ENCODE measurements around the gene ZNF784.
A peak's percentile ranks its signal among the peaks of the same experiment; 100 is the strongest.
"Not testable (repeated sequence)": the region's sequence is repeated elsewhere in the genome, so short reads cannot be mapped to it uniquely, and the experiment has no call there.

The ZNF784 gene

DNA sequence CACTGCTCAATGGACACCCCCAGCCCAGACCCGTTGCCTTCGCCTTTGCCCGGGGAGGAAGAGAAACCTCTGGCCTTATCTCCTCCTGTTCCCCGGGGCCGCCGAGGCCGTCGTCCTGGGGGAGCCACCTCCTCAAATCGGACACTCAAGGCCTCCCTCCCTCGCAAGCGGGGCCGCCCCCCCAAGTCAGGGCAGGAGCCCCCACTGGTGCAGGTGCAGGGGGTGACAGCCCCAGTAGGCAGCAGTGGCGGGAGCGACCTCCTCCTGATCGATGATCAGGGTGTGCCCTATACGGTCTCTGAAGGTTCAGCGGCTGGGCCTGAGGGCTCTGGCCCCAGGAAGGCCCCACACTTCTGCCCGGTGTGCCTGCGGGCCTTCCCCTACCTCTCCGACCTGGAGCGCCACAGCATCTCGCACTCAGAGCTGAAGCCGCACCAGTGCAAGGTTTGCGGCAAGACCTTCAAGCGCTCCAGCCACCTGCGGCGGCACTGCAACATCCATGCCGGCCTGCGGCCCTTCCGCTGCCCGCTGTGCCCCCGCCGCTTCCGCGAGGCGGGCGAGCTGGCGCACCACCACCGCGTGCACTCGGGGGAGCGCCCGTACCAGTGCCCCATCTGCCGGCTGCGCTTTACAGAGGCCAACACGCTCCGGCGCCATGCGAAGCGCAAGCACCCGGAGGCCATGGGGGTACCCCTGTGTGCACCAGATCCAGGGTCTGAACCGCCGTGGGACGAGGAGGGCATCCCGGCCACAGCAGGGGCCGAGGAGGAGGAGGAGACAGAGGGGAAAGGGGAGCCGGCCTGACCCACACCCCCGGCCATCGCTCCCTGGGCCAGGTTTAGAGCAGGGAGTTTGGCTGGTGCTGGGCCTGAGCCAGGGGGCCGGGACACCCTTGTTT, 22.0 kb downstream of the ZNF784 start:
- no peak for DNase-seq

DNA sequence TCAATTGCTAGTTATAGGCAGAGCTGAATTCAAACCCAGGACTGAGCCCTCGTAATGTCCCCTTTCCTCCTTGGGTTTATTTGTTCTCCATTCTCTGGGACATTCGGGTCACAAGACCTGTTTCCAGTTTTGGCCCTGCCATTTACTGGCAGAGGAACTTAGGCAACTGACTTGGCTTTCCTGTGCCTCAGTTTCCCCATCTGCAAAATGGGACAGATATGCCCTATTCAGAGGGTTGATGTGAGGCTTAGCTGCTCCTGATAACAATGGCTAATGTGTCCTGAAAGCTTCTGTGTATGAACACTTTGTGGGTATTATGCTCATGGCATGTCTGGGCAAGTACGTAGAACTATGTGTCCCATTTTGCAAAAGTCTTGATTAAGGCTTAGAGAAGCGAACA, 23.3 kb downstream of the ZNF784 start:
- DNase-seq = peak in 3 of 14 donors; percentile 13 to 33 (median 20)

DNA sequence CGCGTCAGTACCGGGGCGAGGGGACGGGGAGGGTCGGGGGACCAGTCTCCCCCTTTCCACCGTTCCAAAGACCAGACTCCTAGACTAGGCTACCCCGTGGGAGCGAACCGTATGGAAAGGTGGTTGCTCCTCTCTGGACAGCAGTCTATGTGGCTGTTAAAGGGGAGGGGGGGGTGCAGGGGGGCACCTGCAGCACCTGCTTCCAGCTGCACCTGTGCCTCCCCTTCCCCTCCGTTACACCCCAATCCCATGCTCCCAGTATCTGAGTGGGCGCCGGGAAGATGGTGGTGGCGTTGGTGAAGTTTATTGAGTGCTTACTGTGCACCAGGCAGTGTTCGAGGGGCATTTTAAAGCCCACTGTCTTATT, 23.7 kb downstream of the ZNF784 start:
- DNase-seq = peak in 2 of 14 donors; percentile 48 to 55

DNA sequence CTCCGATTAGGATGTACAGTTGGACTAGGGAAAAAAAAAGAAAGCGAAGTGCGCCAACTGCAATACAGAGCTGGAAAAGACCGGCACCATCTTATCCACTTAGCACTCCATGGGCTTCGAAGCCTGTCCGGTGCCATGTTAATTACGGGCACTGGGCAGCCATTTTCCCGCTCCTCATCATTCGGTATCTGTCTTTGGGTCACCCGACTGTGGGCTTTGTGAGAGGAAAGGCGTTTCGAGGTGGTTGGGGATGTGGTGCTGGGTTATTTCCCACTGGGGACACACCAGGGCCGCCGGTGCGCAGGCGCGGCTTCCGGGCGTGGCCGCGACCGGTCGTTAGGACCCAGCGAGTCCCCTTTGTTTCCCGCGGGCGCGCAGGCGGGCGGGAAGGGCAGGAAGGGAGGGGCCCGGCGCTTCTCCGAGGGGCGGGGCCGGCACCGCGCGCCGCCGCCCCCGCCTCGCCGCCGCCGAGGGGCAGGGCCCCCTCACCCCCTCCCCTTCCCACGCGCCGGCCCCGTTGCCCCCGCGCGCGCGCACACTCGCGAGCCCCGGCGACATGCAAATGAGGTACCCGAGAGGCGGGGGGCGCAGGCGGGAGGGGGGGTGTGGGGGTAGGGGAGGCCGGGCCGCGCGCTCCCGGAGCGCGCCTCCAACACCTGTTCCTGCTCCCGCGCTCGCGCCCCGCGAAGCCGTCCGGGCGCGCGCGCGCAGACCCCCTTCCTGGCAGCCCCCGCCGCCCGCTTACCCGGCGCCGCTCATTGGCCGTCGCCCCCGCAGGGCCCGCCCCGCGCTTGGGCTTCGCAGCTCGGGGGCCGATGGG, 24.3 kb downstream of the ZNF784 start, which contains the start of gene ZNF524:
Gene ZNF524 (plus strand): TSS at position 447 of the 820 bp plus-strand sequence. CDS start 1,825 bp downstream, outside the sequence.
- DNase-seq = peak; percentile 67 to 99 (median 96)

DNA sequence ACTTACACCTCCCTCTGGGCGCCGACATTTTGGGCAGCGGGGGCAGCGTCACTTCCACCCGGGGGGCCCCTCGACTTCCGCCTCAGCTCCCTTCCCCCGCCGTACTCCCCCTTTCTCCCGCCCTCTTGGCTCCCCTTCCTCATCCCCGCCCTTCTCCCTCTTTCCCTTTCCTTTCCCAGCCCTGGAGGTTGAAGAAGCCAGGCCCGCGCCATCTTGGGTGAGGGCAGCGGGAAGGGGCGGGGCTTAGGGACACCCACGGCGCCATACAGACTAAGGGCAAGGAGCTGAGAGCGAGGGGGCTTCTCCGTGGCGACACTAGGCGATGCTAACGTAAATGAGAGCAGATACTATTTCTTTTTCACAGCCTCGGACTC, 24.9 kb downstream of the ZNF784 start, which contains the start of gene FIZ1:
Gene FIZ1 (minus strand): TSS at position 50 of the 374 bp plus-strand sequence. CDS start 1,652 bp downstream, outside the sequence.
- peak; percentile 87 to 99 (median 98) for DNase-seq

DNA sequence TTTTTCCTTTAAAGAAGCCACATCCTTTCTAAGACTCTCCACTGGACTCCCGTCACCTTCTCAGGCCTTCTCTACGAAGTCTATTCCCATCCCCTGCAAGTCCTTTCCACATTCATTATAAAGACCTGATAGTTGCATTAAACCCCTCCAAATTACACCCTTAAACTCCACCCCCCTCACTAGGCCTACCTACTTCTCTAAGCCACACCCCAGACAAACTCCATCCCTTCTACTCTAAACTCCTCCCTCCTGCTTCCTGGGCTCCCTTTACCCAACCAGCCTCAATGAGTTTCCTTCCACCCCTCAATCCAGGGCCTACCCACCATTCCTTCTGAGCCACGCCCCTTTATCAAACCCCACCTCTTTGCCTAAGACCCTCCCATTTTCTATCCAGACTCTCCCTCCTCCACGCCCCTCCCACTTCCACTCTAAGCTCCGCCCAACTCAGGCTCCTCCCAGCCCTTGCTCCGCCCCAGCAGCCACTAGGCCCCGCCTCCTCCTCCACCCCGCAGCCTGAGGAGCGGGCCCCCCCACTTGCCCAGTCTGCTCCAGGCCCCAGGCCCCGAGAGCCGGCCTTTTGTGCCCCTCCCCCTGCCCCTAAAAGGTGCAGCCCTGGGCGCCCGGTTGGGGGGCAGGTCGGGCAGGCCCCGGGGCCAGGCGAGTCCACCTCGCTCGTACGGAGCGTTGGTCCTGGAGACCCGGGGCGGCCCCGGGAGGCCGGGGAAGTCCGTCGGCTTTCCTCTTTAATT, 25.5 kb downstream of the ZNF784 start:
- DNase-seq = peak; percentile 40 to 97 (median 94)

DNA sequence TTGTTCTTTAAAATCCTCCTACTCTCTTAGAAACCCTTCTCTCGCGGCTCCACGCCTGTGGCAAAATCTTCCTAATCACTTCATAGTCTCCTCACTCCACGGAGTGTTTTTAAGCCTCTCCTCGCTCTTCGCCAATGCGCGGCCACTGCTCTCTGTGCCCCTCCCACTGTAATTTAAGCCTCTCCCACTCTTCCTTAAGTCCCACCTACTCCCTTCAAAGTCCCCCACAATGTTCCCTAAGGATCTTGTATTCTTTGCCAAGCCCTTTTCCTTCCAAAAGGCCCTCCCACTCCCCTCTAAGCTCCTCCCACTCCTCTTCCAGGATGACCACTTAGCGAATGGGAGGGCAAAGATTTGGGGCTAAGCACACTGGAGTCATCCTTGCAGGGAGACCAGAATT, 26.3 kb downstream of the ZNF784 start:
- no peak for DNase-seq

DNA sequence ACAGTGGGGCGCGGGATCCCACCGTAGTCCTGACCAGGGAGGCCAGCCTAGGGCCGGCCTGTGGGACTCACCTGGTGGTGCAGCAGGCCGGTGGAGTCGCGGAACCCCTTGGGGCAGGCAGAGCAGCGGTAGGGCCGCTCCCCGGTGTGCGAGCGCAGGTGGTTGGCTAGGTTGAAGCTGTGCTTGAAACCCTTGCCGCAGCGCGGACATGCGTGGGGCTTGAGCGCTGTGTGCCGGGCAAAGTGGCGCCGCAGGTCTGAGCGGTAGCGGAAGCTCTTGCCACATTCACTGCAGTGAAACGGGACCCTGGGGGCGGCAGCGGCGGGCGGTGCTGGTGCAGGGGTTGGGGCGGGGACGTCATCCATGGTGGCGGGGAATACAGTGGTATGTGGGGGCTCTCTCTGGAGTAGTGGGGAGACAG, 26.9 kb downstream of the ZNF784 start:
- DNase-seq = no peak

DNA sequence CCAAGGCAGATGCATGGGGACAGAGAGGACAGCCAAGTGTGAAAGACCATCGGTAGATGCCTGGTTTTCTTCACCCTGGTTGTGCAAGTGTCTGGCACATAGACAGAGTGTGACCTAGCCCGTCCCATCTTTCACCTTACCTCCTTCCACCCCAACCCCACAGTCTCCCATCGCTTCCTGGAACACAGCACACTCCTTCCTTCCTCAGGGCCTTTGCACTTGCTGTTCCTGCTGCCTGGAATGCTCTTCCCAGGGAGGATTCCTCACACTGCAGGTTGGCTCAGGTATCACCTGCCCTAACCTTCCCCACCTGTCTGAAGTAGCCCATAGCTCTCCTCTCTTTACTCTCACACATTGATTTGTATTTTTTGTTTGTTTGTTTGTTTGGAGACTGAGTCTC, 28.1 kb downstream of the ZNF784 start:
- DNase-seq = no peak

DNA sequence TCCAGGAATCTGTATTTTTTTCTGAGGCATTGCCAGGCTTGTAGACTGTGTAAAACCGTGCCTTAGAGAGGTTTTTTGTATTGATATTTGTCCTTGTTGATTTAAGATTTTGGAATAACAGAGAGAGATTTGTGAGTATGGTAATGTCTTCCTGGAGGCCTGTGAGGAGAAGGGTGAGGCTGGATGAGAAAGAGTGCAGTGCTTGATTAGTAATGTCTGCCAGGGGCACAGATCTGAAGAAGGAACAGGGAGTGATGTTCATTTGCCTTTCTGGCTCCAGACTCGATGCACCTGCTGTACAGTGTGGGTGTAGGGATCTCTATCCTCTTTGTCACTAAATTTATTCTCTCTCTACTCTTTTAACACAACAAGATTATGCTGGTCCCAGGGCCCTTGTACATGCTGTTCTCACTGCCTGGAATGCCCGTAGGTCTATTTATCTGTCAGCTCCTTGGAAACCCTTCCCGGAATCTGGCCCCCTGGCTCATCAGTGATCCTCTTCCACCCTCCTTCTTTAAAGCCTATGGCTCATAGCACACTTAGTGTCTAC, 29.3 kb downstream of the ZNF784 start:
- no peak for DNase-seq

DNA sequence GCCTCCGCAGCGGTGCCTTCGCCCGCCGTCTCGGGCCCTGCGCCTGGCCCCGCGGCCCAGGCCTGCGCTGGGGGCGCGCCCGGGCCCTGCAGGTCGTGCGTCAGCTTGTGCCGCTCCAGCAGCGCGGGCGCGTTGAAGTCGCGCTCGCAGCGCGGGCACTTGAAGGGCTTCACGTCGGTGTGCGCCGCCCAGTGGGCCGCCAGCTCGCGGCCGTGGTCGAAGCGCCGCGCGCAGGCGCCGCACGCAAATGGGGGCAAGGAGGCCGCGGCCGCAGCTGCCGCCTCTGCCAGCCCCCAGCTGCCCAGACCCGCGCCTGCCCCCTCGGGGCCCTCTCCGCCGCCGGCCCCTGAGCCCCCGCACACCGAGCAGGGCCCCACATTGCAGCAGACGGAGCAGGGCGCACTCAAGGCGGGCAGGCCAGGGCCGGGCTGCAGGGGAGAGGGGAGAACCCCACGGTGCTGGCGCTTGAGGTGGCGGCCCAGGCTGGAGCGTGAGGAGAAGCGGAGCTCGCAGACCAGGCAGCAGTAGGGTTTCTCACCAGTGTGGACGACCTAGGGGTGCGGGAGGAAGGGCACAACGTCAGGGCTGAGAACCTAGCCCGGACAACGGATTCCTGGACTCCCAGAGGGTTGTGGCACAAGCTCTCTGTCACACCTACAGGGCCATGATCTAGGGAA, 31.1 kb downstream of the ZNF784 start:
- no peak for DNase-seq

DNA sequence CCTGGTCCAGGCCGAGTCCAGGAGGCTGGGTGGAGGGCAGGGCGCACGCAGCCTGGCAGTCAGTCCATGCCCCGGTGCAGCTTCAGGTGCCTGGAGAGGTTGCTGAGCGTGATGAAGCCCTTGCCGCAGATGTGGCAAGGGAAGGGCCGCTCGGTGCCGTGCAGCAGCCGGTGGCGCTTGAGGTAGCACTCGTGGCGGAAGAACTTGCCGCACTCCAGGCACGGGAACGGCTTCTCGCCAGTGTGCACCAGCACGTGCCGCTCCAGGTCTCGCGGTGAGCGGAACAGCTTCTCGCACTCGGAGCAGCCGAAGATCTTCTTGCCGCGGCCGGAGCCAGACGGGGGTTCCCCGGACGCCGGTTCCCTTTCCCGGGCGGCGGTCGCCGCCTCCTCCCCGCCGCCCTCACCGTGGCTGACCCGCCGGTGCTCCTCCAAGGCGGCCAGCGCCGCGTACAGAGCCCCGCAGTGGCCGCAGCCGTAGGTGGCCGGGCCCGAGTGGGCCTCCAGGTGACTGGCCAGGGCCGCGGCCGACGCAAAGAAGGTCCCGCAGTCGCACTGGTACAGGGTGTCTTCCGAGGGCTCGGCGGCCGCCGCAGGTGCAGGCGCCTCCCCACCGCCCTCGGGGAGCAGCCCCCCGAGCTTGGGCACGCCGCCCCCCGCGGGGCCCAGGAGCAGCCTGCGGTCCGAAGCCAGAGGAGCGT, 31.8 kb downstream of the ZNF784 start:
- DNase-seq = no peak

DNA sequence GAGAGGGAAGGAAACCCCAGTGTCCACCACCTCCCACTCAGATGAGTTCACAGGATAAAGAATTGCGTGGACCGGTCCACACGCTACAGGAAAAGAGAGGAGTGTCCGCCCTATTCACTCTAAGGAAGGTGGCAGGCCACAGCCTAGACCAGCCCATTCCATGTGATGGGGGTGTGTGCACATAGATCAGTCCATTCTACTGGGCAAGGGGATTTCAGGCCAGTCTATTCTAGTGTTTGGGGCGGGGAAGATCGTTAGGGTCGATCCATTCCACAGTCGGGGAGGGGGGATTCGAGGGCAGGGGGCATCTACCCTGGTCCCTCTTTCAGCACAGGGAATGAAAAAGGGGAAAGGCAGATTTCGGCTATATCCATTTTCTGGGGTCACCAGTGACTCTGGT, 32.8 kb downstream of the ZNF784 start:
- DNase-seq = no peak

DNA sequence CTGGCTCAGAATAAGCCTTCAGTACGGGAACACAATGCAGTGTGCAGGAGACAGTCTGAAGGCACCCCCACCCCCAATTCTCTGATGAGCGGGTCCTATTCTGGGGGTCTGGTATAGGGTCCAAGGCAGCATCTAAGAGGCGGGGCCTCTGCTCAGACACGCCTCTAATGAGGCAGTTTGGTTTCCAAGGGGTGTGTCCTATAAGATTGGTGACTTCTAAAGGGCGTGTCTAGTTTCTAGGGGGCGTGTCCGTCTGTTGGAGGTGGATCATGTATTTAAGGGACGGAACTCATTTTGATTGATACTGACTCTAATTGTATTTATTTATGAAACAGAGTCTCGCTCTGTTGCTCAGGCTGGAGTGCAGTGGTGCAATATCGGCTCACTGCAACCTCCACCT, 33.7 kb downstream of the ZNF784 start:
- no peak for DNase-seq

DNA sequence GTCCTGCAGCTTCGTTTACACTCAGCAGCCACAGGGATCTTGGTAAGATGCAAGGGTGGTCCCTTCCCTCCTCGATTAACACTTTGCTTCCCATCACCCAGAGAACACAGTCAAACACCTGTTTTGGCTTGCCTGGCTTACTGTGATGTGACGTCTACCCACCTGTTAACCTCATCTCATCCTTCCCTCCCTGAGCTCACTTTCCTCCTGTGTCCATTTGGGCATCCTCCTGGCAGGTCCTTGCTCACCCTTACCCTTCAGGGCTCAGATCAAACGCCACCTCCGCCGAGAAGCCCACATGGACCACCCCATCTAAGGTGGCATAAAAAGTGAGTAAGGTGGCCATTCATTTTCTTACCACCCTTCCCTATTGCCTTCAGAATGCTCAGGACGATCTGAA, 34.3 kb downstream of the ZNF784 start:
- DNase-seq = no peak

DNA sequence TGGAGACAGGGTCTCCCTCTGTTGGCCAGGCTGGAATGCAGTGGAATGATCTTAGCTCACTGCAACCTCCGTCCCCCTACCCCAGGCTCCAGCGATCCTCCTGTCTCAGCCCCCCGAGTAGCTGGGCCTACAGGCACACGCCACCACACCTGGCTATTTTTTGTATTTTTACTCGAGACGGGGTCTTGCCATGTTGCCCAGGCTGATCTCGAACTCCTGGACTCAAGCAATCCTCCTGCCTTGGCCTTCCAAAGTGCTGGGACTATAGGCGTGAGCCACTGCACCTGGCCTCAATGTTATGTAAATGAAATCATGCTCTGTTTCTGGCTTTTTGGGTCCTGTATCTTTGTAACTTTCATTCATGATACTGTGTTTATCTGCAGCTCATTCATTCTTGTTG, 35.6 kb downstream of the ZNF784 start:
- DNase-seq = no peak

DNA sequence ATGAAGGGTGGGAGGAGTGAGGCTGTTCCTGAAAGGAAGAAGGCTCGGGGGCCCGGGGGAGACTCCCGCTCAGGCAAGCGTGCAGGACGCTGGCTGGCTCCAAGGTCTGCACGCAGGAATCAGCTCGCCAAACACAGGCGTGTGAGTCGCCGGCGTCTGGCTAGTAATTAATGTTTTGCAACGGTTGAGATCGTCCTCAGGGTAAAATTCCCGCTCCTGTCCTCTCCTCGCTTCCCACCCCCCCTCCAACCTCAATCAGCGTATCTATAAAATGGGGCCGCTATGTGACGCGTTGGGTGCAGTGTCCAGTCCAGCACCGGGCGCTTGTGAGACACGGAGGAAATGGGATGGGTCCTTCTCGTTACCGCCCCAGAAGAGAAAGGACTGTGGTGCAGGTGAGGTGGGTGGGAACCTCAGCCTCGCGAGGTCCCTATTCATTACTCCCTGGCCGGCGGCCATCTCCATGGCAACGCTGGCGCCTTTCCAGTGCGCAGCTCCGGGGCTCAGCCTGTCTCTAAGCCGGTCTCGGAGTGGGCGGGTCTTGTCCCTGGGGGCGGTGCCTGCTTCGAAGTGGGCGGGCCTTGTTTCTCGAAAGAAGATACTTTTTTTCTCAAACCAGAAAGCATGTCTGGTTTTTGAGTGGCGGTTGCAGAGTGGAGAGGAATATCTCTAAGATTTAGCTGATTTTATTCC, 37.2 kb downstream of the ZNF784 start:
- peak; percentile 6 to 90 (median 80) for DNase-seq

DNA sequence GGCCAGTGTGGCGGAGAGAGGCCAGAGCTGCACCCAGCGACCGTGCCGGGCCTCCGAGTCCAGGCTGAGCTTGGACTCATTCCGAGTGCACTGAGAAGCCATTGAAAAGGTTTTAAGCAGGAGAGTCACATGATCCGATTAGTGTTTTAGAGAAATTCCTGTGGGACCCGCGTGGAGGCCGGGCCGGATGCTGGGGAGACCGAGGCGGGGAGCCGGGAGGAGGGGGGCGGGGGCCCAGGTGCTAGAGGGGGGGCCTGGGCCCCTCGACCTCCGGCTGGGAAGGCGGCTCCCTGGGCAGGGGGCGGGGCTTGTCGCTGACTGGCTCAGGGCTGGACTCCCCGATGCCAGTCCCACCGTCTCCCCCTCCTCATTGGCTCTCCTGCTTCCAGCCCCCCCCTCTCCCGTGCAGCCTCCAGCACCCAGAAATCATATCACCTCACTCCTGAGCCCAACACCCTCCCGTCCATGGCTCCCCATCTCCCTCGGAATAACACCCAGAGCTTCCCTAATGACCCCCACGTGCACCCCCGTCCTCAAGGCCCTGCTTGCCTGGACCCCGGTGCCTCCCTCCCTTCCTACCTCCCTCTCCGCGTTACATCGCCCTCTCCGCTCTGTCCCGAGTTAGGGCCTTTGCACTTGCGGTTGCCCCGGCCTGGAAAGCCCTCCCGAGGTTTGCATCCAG, 38.6 kb downstream of the ZNF784 start:
- peak in 12 of 14 donors; percentile 17 to 71 (median 47) for DNase-seq

DNA sequence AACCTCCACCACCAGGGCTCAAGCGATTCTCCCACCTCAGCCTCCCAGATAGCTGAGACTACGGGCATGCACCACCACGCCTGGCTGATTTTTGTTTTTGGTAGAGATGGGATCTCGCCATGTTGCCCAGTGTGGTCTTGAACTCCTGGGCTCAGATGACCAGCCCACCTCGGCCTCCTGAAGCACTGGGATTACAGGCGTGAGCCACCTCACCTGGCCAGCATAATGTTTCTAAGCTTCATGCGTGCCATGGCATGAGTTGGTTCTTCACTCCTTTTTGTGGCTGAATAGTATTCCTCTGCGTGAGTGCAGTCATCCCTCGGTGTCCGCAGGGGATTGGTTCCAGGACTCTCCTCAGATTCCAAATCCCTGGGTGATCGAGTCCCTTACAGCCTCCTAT, 39.5 kb downstream of the ZNF784 start:
- no peak for DNase-seq

DNA sequence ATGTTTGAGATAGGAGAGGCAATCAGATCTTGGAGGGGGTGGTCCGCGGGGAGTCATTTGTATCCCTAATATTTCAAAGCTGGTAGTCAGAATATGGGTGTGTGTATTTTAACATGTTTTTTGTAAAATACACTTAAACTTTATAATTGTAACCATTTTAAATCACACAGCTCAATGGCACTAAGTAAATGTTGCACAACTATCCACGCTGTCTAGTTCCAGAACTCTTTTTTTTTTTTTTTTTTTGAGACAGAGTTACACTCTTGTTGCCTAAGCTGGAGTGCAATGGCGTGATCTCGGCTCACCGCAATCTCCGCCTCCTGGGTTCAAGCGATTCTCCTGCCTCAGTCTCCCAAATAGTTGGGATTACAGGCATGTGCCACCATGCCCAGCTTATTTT, 40.5 kb downstream of the ZNF784 start:
- DNase-seq = not testable (repeated sequence)

Data from C1 segment of cervical spinal cord (tissue), 14 donors.